Hepatocyte (in vitro differentiated cells): Measurements from ENCODE around the gene QRICH1.

Source experiments
- CTCF ChIP-seq: fragments of 200-600 bp; sonication (generic); IDR thresholded peaks from 2 replicates; pipeline ENCODE4 v1.5.1; 2016; ENCODE audit warnings: antibody characterized with exemption, mild to moderate bottlenecking; ENCODE audit not compliant: poor library complexity
- EZH2 ChIP-seq: fragments of 200-600 bp; sonication (generic); IDR thresholded peaks from 2 replicates; pipeline ENCODE4 v1.6.1; 2016; ENCODE audit warnings: antibody characterized with exemption, mild to moderate bottlenecking, borderline replicate concordance
- EZH2phosphoT487 ChIP-seq: fragments of 200-600 bp; sonication (generic); IDR thresholded peaks from one replicate; pipeline ENCODE4 v1.6.1; 2018; ENCODE audit warnings: antibody characterized with exemption, mild to moderate bottlenecking, low read depth, moderate library complexity; ENCODE audit not compliant: unreplicated experiment, severe bottlenecking

DNA sequence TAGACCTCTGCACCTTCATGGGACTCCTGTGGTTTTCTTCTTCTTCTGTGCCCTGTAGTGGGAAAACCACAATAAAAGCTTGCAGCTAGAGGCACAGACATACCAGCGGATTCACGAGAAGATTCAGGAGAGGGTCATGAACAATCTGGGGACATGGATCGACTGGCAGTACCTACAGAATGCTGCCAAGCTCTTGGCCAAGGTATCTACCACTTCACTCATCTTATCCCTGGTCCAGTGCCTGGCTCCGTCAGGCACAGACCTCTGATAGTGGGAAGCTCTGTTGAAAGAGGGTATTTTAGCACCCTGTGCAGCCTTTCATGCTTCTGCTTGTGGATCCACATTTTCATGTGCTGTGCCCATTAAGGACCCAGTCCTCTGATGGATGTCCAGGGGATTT, 113.6 kb downstream of the QRICH1 start:
- no peak for TF ChIP-seq CTCF
- TF ChIP-seq EZH2: no peak
- no peak for TF ChIP-seq EZH2phosphoT487
